ENCODE results near the gene TBX10. TPM values are rescaled to one million over a fixed set of nuclear protein-coding genes. Genes with fewer than 3 reads are reported as not detected.
"Not testable (repeated sequence)": the region's sequence is repeated elsewhere in the genome, so short reads cannot be mapped to it uniquely, and the experiment has no call there.

The TBX10 gene
- total RNA-seq, 6 donors from 2014 or later, result not detected

- Histone ChIP-seq H3K9me3 (no peaks in the 10 kb centered on the region), H3K36me3 (no peaks in the 10 kb centered on the region), H3K27me3 (no peaks in the 10 kb centered on the region), H3K27ac (no peak overlapping the region), H3K4me3 (no peak overlapping the region), H3K4me1 (peaks cover 8 to 21% (median 17%) of the 10 kb centered on the region in 4 donors)
- ATAC-seq (ENCODE audit: low FRiP score in 2 of 2) (no peak), DNase-seq (peak in 1 of 2 donors; percentile 17)
- no peak for TF ChIP-seq CTCF (IDR thresholded peaks at IDR 0.05)
- no peak for TF ChIP-seq POLR2A (IDR thresholded peaks at IDR 0.05)
- TF ChIP-seq POLR2AphosphoS5 (IDR thresholded peaks at IDR 0.05), result no peak
- TF ChIP-seq EP300 (IDR thresholded peaks at IDR 0.05), result no peak
- 87 to 91% methylated on average over 3 to 6 of the region's 6 CpGs for WGBS, 2 donors
These were observed 12.1 kb downstream of the TBX10 start for GRCh38 chr11:67627441-67627811.

DNA sequence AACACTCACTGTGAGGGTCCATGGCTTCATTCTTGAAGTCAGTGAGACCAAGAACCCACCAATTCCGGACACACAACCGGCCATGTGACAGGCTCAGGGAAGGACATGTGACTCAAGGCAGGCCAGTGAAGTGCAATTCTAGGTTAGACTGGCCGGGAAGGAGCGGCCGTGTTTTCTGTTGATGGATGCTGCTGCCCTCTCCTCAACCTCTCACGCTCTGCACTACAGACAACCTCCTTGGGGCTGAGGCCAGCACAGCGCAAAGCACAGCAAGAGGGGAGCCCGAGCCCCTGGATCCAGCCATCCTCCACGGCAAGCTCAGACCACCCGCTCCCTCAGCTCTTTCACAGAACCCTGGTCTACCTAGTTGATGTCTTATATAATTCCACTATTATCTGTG is 12.6 kb downstream of the TBX10 start:
- no peak overlapping the region for H3K27ac ChIP-seq
- 93 to 96% methylated on average over 5 to 10 of the region's 10 CpGs for WGBS, 2 donors
- H3K36me3 ChIP-seq, result no peaks in the 10 kb centered on the region
- ATAC-seq (ENCODE audit: low FRiP score in 2 of 2) (no peak), DNase-seq (peak in 1 of 2 donors; percentile 12)
- no peaks in the 10 kb centered on the region for H3K9me3 ChIP-seq
- TF ChIP-seq EP300 (IDR thresholded peaks at IDR 0.05), result no peak
- TF ChIP-seq POLR2A (IDR thresholded peaks at IDR 0.05), result no peak
- TF ChIP-seq CTCF (IDR thresholded peaks at IDR 0.05), result no peak
- H3K4me3 ChIP-seq, result no peak overlapping the region
- no peaks in the 10 kb centered on the region for H3K27me3 ChIP-seq
- peaks cover 8 to 21% (median 17%) of the 10 kb centered on the region in 4 donors for H3K4me1 ChIP-seq

DNA sequence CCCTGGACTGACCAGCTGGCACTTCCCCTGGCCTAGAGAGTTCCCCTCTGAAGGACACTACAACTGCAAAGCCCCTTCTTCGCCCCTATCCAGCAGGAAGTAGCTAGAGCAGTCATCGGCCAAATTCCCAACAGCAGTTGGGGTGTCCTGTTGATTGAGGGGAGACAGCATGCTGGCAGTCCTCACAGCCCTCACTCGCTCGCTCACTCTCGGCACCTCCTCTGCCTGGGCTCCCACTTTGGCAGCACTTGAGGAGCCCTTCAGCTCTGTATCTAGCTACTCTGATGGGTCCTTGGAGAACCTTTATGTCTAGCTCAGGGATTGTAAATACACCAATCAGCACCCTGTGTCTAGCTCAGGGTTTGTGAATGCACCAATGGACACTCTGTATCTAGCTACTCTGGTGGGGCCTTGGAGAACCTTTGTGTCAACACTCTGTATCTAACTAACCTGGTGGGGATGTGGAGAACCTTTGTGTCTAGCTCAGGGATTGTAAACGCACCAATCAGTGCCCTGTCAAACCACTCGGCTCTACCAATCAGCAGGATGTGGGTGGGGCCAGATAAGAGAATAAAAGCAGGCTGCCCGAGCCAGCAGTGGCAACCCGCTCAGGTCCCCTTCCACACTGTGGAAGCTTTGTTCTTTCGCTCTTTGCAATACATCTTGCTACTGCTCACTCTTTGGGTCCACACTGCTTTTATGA is 13.3 kb downstream of the TBX10 start:
- not testable (repeated sequence) for DNase-seq; H3K27ac ChIP-seq; H3K9me3 ChIP-seq; H3K27me3 ChIP-seq; H3K4me3 ChIP-seq; H3K36me3 ChIP-seq; ATAC-seq (ENCODE audit: low FRiP score in 2 of 2)
- H3K4me1 ChIP-seq, result peaks cover 8 to 20% (median 17%) of the 10 kb centered on the region in 4 donors
- 92% methylated on average over 8 to 10 of the region's 10 CpGs for WGBS, 2 donors

GRCh38 chr11:67623795-67624194 is 15.8 kb downstream of the TBX10 start:
- ATAC-seq (ENCODE audit: low FRiP score in 2 of 2); H3K27ac ChIP-seq; H3K9me3 ChIP-seq; H3K4me3 ChIP-seq; DNase-seq; H3K4me1 ChIP-seq; H3K27me3 ChIP-seq; H3K36me3 ChIP-seq: not testable (repeated sequence)
- 95 to 100% methylated on average over 1 of the region's 1 CpG for WGBS, 2 donors

GRCh38 chr11:67622905-67623304 is 16.7 kb downstream of the TBX10 start:
- H3K9me3 ChIP-seq; H3K27ac ChIP-seq; H3K27me3 ChIP-seq; H3K4me1 ChIP-seq; H3K4me3 ChIP-seq; DNase-seq; H3K36me3 ChIP-seq; ATAC-seq (ENCODE audit: low FRiP score in 2 of 2): not testable (repeated sequence)
- 67 to 87% methylated on average over 4 to 7 of the region's 7 CpGs for WGBS, 2 donors

DNA sequence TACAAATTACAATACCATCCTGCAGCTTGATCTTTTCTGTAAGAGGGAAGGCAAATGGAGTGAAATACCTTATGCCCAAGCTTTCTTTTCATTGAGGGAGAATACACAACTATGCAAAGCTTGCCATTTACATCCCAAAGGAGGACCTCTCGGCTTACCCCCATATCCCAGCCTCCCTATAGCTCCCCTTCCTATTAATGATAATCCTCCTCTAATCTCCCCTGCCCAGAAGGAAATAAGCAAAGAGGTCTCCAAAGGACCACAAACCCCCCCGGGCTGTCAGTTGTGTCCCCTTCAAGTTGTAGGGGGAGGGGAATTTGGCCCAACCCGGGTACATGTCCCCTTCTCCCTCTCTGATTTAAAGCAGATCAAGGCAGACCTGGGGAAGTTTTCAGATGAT is 17.6 kb downstream of the TBX10 start:
- WGBS, 2 donors, result 64 to 76% methylated on average over 3 of the region's 3 CpGs
- H3K4me3 ChIP-seq; H3K27me3 ChIP-seq; DNase-seq; H3K4me1 ChIP-seq; H3K9me3 ChIP-seq; ATAC-seq (ENCODE audit: low FRiP score in 2 of 2); H3K27ac ChIP-seq; H3K36me3 ChIP-seq: not testable (repeated sequence)

- not testable (repeated sequence) for H3K4me1 ChIP-seq; H3K27me3 ChIP-seq; DNase-seq; H3K4me3 ChIP-seq; H3K9me3 ChIP-seq; H3K36me3 ChIP-seq; ATAC-seq (ENCODE audit: low FRiP score in 2 of 2); H3K27ac ChIP-seq
- WGBS, 2 donors, result 91 to 95% methylated on average over 4 to 13 of the region's 13 CpGs
These were observed 18.9 kb downstream of the TBX10 start for GRCh38 chr11:67620621-67621020.

DNA sequence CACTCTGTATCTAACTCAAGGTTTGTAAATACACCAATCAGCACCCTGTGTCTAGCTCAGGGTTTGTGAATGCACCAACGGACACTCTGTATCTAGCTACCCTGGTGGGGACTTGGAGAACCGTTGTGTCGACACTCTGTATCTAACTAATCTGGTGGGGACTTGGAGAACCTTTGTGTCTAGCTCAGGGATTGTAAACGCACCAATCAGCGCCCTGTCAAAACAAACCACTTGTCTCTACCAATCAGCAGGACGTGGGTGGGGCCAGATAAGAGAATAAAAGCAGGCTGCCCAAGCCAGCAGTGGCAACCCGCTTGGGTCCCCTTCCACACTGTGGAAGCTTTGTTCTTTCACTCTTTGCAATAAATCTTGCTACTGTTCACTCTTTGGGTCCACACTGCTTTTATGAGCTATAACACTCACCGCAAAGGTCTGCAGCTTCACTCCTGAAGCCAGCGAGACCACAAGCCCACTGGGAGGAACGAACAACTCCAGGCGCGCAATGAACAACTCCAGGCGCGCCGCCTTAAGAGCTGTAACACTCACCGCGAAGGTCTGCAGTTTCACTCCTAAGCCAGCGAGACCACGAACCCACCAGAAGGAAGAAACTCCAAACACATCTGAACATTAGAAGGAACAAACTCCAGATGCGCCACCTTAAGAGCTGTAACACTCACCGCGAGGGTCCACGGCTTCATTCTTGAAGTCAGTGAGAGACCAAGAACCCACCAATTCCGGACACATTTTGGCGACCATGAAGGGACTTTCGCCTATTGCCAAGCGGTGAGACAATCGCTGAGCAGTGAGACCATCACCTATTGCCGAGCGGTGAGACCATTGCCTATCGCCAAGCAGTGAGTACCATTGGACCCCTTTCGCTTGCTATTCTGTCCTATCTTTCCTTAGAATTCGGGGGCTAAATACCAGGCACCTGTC is 19.6 kb downstream of the TBX10 start:
- H3K27ac ChIP-seq; DNase-seq; H3K36me3 ChIP-seq; H3K4me1 ChIP-seq; H3K27me3 ChIP-seq; H3K9me3 ChIP-seq; H3K4me3 ChIP-seq; ATAC-seq (ENCODE audit: low FRiP score in 2 of 2): not testable (repeated sequence)
- WGBS, 2 donors, result 83 to 96% methylated on average over 27 to 32 of the region's 33 CpGs

DNA sequence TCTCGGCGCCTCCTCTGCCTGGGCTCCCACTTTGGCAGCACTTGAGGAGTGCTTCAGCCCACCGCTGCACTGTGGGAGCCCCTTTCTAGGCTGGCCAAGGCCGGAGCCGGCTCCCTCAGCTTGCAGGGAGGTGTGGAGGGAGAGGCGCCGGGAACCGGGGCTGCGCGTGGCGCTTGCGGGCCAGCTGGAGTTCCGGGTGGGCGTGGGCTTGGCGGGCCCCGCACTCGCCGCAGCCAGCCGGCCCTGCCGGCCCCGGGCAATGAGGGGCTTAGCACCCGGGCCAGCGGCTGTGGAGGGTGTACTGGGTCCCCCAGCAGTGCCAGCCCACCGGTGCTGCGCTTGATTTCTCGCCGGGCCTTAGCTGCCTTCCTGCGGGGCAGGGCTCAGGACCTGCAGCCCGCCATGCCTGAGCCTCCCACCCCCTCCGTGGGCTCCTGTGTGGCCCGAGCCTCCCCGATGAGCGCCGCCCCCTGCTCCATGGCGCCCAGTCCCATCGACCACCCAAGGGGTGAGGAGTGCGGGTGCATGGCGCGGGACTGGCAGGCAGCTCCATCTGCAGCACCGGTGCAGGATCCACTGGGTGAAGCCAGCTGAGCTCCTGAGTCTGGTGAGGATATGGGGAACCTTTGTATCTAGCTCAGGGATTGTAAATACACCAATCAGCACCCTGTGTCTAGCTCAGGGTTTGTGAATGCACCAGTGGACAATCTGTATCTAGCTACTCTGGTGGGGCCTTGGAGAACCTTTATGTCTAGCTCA is 20.5 kb downstream of the TBX10 start:
- not testable (repeated sequence) for H3K27ac ChIP-seq; H3K9me3 ChIP-seq; H3K4me3 ChIP-seq; ATAC-seq (ENCODE audit: low FRiP score in 2 of 2); H3K36me3 ChIP-seq; H3K27me3 ChIP-seq
- 90 to 96% methylated on average over 17 to 18 of the region's 40 CpGs for WGBS, 2 donors
- H3K4me1 ChIP-seq, result peaks cover 5 to 16% (median 13%) of the 10 kb centered on the region in 4 donors
- peak in 1 of 2 donors; percentile 77 for DNase-seq

Data from upper lobe of left lung (tissue), 6 donors.